ENCODE measurements around the gene PSME3. TPM values are rescaled to one million over a fixed set of nuclear protein-coding genes. Genes with fewer than 3 reads are reported as not detected.

Gene PSME3
- polyA plus RNA-seq, 1 donor from 2014 or later: 56.6 TPM

- H4K20me1 ChIP-seq (ENCODE audit: insufficient read depth): no peaks in the 10 kb centered on the region
Measured at GRCh38 chr17:42787266-42787665, 45.9 kb upstream of the PSME3 start.

GRCh38 chr17:42791948-42792347, 41.2 kb upstream of the PSME3 start:
- Histone ChIP-seq H3K27me3 (ENCODE audit: insufficient read depth, low read depth, low read length) (no peaks in the 10 kb centered on the region), H3K4me3 (ENCODE audit: low read length) (no peak overlapping the region), H3K9me2 (ENCODE audit: insufficient read depth, low read length) (no peaks in the 10 kb centered on the region), H3K36me3 (ENCODE audit: insufficient read depth, low read length) (no peaks in the 10 kb centered on the region), H3K27ac (ENCODE audit: low read length) (no peak overlapping the region), H2AFZ (ENCODE audit: low read depth, low read length) (no peak overlapping the region), H3K9ac (ENCODE audit: low read length) (no peak overlapping the region), H3K4me2 (ENCODE audit: low read length) (no peak overlapping the region), H4K20me1 (ENCODE audit: insufficient read depth) (no peaks in the 10 kb centered on the region), H3K9me3 (ENCODE audit: low read length) (no peaks in the 10 kb centered on the region), H3F3A (ENCODE audit: insufficient read depth, low read length, poor library complexity, severe bottlenecking) (no peaks in the 10 kb centered on the region), H3K79me2 (replicated peaks; ENCODE audit: insufficient read depth, low read length) (no peaks in the 10 kb centered on the region)
- TF ChIP-seq SMC3 (conservative IDR thresholded peaks at IDR 0.05; ENCODE audit: poor library complexity): no peak

More at GRCh38 chr17:42787266-42787665, 45.9 kb upstream of the PSME3 start:
- H3K36me3 ChIP-seq (ENCODE audit: insufficient read depth, low read length): no peaks in the 10 kb centered on the region
- TF ChIP-seq EP300 (conservative IDR thresholded peaks at IDR 0.05; ENCODE audit: poor library complexity, severe bottlenecking) (no peak), RAD21 (conservative IDR thresholded peaks at IDR 0.05) (no peak), EZH2 (IDR thresholded peaks at IDR 0.05; ENCODE audit: borderline replicate concordance, insufficient read depth, low read length, poor library complexity, severe bottlenecking) (no peak), REST (IDR thresholded peaks at IDR 0.05; ENCODE audit: borderline replicate concordance) (no peak), MXI1 (conservative IDR thresholded peaks at IDR 0.05; ENCODE audit: poor library complexity, severe bottlenecking) (no peak), SMC3 (conservative IDR thresholded peaks at IDR 0.05; ENCODE audit: poor library complexity) (no peak), TAF1 (IDR thresholded peaks at IDR 0.05; ENCODE audit: low read depth) (no peak), CTCF (IDR thresholded peaks at IDR 0.05; ENCODE audit: poor library complexity, severe bottlenecking) (no peak), POLR2AphosphoS5 (IDR thresholded peaks at IDR 0.05) (no peak)
- no peaks in the 10 kb centered on the region for H3F3A ChIP-seq (ENCODE audit: insufficient read depth, low read length, poor library complexity, severe bottlenecking)
- no peaks in the 10 kb centered on the region for H3K9me3 ChIP-seq (ENCODE audit: low read length)
- H3K79me2 ChIP-seq (replicated peaks; ENCODE audit: insufficient read depth, low read length): no peaks in the 10 kb centered on the region
- no peaks in the 10 kb centered on the region for H3K9me2 ChIP-seq (ENCODE audit: insufficient read depth, low read length)
- H3K9ac ChIP-seq (ENCODE audit: low read length): no peak overlapping the region
- H3K27ac ChIP-seq (ENCODE audit: low read length): no peak overlapping the region
- no peak overlapping the region for H3K4me2 ChIP-seq (ENCODE audit: low read length)
- H2AFZ ChIP-seq (ENCODE audit: low read depth, low read length): no peak overlapping the region
- peaks cover 13% of the 10 kb centered on the region for H3K27me3 ChIP-seq (ENCODE audit: insufficient read depth, low read depth, low read length)
- H3K4me3 ChIP-seq (ENCODE audit: low read length): no peak overlapping the region

GRCh38 chr17:42792545-42792944, 40.7 kb upstream of the PSME3 start:
- Histone ChIP-seq H3K79me2 (replicated peaks; ENCODE audit: insufficient read depth, low read length) (peaks cover 4% of the 10 kb centered on the region), H3K9me3 (ENCODE audit: low read length) (no peaks in the 10 kb centered on the region), H4K20me1 (ENCODE audit: insufficient read depth) (no peaks in the 10 kb centered on the region), H3K4me3 (ENCODE audit: low read length) (no peak overlapping the region), H3K4me2 (ENCODE audit: low read length) (no peak overlapping the region), H3K27ac (ENCODE audit: low read length) (no peak overlapping the region), H3K36me3 (ENCODE audit: insufficient read depth, low read length) (no peaks in the 10 kb centered on the region), H3K27me3 (ENCODE audit: insufficient read depth, low read depth, low read length) (no peaks in the 10 kb centered on the region), H3K9ac (ENCODE audit: low read length) (no peak overlapping the region), H3F3A (ENCODE audit: insufficient read depth, low read length, poor library complexity, severe bottlenecking) (no peaks in the 10 kb centered on the region), H2AFZ (ENCODE audit: low read depth, low read length) (no peak overlapping the region), H3K9me2 (ENCODE audit: insufficient read depth, low read length) (no peaks in the 10 kb centered on the region)
- TF ChIP-seq EP300 (conservative IDR thresholded peaks at IDR 0.05; ENCODE audit: poor library complexity, severe bottlenecking) (no peak), TAF1 (IDR thresholded peaks at IDR 0.05; ENCODE audit: low read depth) (no peak), EZH2 (IDR thresholded peaks at IDR 0.05; ENCODE audit: borderline replicate concordance, insufficient read depth, low read length, poor library complexity, severe bottlenecking) (no peak), MXI1 (conservative IDR thresholded peaks at IDR 0.05; ENCODE audit: poor library complexity, severe bottlenecking) (no peak), POLR2AphosphoS5 (IDR thresholded peaks at IDR 0.05) (no peak), CTCF (IDR thresholded peaks at IDR 0.05; ENCODE audit: poor library complexity, severe bottlenecking) (no peak), RAD21 (conservative IDR thresholded peaks at IDR 0.05) (no peak), REST (IDR thresholded peaks at IDR 0.05; ENCODE audit: borderline replicate concordance) (no peak), SMC3 (conservative IDR thresholded peaks at IDR 0.05; ENCODE audit: poor library complexity) (no peak)

Measured in neural cell (in vitro differentiated cells).